Testis (tissue), 2 donors: Measurements from ENCODE around the gene FCN2.

ENCODE experiments used
- CTCF ChIP-seq, 3 experiments: fragments of 450-650 bp in 2 of 3; fragments of 200-600 bp in 1 of 3; sonication (generic) in 1 of 3; IDR thresholded peaks; one replicate each; pipeline ENCODE4 v1.5.1; 2016 to 2019; ENCODE audit warnings: antibody characterized with exemption in 3 of 3, mild to moderate bottlenecking in 2 of 3, moderate library complexity in 1 of 3
- POLR2A ChIP-seq: fragments of 450-650 bp; IDR thresholded peaks from one replicate; pipeline ENCODE4 v1.6.1; 2017; ENCODE audit warnings: antibody characterized with exemption, mild to moderate bottlenecking, moderate library complexity

- TF ChIP-seq POLR2A, result no peak
- TF ChIP-seq CTCF (IDR thresholded peaks at IDR 0.05), result no peak
Observed at GRCh38 chr9:134884492-134884891, 3.9 kb downstream of the FCN2 start.
